Neural progenitor cell (in vitro differentiated cells): ENCODE data around the gene ITGB1.

Experiments used
- EZH2 ChIP-seq: fragments of 200-600 bp; sonication (generic); IDR thresholded peaks from 2 replicates; pipeline ENCODE4 v1.6.1; 2017; ENCODE audit warnings: antibody characterized with exemption, mild to moderate bottlenecking, moderate library complexity
- EZH2phosphoT487 ChIP-seq: fragments of 200-600 bp; sonication (generic); IDR thresholded peaks from 2 replicates; pipeline ENCODE4 v1.6.1; 2017; ENCODE audit warnings: antibody characterized with exemption
- TF ChIP-seq, protein P1 (sequence below): fragments of 200-600 bp; sonication (generic); IDR thresholded peaks from 2 replicates; pipeline ENCODE4 v1.5.1; 2017; ENCODE audit warnings: antibody characterized with exemption, mild to moderate bottlenecking

DNA sequence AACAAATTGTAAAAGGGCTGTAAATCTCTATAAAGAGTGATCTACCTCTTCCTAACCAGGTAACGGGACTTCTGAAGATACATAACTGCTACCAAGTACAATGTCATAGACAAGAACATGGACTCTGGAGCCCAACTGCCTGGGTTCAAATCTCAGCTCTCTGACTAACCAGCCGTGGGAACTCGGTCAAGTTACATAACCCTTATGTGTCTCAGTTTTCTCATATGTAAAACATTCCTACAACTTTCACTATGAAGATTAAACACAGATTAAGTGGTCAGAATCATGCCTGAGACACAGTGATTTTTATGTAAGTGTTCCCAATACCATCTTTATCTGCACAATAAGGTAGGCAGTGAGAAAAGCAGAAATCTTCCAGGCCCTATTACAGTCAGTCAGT is 52.6 kb downstream of the ITGB1 start:
- TF ChIP-seq, protein P1, sequence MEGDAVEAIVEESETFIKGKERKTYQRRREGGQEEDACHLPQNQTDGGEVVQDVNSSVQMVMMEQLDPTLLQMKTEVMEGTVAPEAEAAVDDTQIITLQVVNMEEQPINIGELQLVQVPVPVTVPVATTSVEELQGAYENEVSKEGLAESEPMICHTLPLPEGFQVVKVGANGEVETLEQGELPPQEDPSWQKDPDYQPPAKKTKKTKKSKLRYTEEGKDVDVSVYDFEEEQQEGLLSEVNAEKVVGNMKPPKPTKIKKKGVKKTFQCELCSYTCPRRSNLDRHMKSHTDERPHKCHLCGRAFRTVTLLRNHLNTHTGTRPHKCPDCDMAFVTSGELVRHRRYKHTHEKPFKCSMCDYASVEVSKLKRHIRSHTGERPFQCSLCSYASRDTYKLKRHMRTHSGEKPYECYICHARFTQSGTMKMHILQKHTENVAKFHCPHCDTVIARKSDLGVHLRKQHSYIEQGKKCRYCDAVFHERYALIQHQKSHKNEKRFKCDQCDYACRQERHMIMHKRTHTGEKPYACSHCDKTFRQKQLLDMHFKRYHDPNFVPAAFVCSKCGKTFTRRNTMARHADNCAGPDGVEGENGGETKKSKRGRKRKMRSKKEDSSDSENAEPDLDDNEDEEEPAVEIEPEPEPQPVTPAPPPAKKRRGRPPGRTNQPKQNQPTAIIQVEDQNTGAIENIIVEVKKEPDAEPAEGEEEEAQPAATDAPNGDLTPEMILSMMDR: no peak
- TF ChIP-seq EZH2: no peak
- TF ChIP-seq EZH2phosphoT487: no peak
